K562 (cell line): ENCODE data around the gene DPH2.

Experiments used
- CGGBP1 ChIP-seq: fragments of 250-450 bp; sonication (Bioruptor Pico); IDR thresholded peaks from 2 replicates; pipeline ENCODE4 v1.9.0; 2021; ENCODE audit warnings: mild to moderate bottlenecking
- KDM5B ChIP-seq: fragments of 200-600 bp; sonication (generic); IDR thresholded peaks from 2 replicates; pipeline ENCODE4 v1.6.1; 2012; ENCODE audit warnings: low read depth, mild to moderate bottlenecking, moderate library complexity, low read length, control low read depth, inconsistent platforms; ENCODE audit not compliant: insufficient replicate concordance
- TCF7 ChIP-seq: sonication (generic); IDR thresholded peaks from 2 replicates; pipeline ENCODE4 v1.6.1; 2016; ENCODE audit warnings: antibody characterized with exemption, borderline replicate concordance
- ZNF133 ChIP-seq: fragments of 250-450 bp; sonication (Bioruptor Pico); IDR thresholded peaks from 2 replicates; pipeline ENCODE4 v1.4.0; 2020; ENCODE audit warnings: mild to moderate bottlenecking

GRCh38 chr1:43938383-43938782 lies 31.4 kb upstream of the DPH2 start:
- TF ChIP-seq KDM5B (no peak), TCF7 (no peak), ZNF133 (CRISPR knock-in tag) (no peak), CGGBP1 (CRISPR knock-in tag) (no peak)
